ENCODE data around the gene HIBADH. TPM values are rescaled to one million over a fixed set of nuclear protein-coding genes. Genes with fewer than 3 reads are reported as not detected.

HIBADH gene
- total and polyA plus RNA-seq, 2 of the 4 experiments (the other 2 are of a cell fraction): 36.6 to 52.5 TPM

GRCh38 chr7:27680610-27681009 lies 17.9 kb upstream of the HIBADH start:
- H2AK9ac ChIP-seq (replicated peaks; ENCODE audit: low read depth, low read length, poor library complexity): no peak overlapping the region
- no peak overlapping the region for H4K8ac ChIP-seq (ENCODE audit: low read depth in 2 of 2, low read length in 2 of 2)
- H3K18ac ChIP-seq (ENCODE audit: low read depth, low read length): no peak overlapping the region
- H2BK5ac ChIP-seq (ENCODE audit: low read depth, low read length, poor library complexity, severe bottlenecking): no peak overlapping the region
- H2BK15ac ChIP-seq (ENCODE audit: low read depth, low read length): 0 out of 3 replicates have a peak overlapping the region, but pooled peaks have one; percentile 36
- H4K5ac ChIP-seq (ENCODE audit: low read depth, low read length): no peak overlapping the region
- no peak overlapping the region for H3K4me2 ChIP-seq (ENCODE audit: low read depth, low read length)
- no peak overlapping the region for H3K9ac ChIP-seq (ENCODE audit: low read depth, low read length)
- H2AFZ ChIP-seq (replicated peaks; ENCODE audit: low read length, poor library complexity): no peak overlapping the region
- H3K4me1 ChIP-seq (ENCODE audit: control insufficient read depth, insufficient read depth, low read length): peaks cover 16% of the 10 kb centered on the region
- no peak for ATAC-seq (ENCODE audit: low read depth)
- in situ Hi-C loops (cut with MboI; ENCODE audit: low sequenced_read_pairs): no loop called here
- no peak overlapping the region for H3K27ac ChIP-seq (ENCODE audit: insufficient read depth, low read length)
- H4K91ac ChIP-seq (ENCODE audit: insufficient read depth, low read depth, low read length): no peak overlapping the region
- ChIA-PET POLR2A (ENCODE audit: unreplicated experiment) (no interaction called here), CTCF (no interaction called here)
- peaks cover 6% of the 10 kb centered on the region; the same call in 1 of the 2 replicates for H3K9me1 ChIP-seq (ENCODE audit: insufficient read depth, low read length)
- H3K14ac ChIP-seq (replicated peaks; ENCODE audit: low read depth, low read length): no peak overlapping the region
- intact Hi-C loops (cut with micrococcal nuclease): no loop called here
- no CpG with 5 or more reads among the region's 1 CpG for WGBS, 2 experiments (ENCODE audit: extremely low coverage in 2 of 2, insufficient read length in 1 of 2)
- H3K56ac ChIP-seq (ENCODE audit: extremely low read depth, insufficient read depth, low read length): no peak overlapping the region
- no peak overlapping the region for H2AK5ac ChIP-seq (ENCODE audit: low read depth, low read length)
- no peak overlapping the region for H2BK20ac ChIP-seq (ENCODE audit: low read depth, low read length)
- TF ChIP-seq CHD1 (IDR thresholded peaks at IDR 0.05; ENCODE audit: low read depth, low read length) (no peak), BHLHE40 (IDR thresholded peaks at IDR 0.05; ENCODE audit: low read depth, low read length) (no peak), MXI1 (IDR thresholded peaks at IDR 0.05; ENCODE audit: borderline replicate concordance, low read depth, low read length) (no peak), RCOR1 (IDR thresholded peaks at IDR 0.05; ENCODE audit: insufficient replicate concordance, low read length) (no peak)
- TF ChIP-seq, protein P1, sequence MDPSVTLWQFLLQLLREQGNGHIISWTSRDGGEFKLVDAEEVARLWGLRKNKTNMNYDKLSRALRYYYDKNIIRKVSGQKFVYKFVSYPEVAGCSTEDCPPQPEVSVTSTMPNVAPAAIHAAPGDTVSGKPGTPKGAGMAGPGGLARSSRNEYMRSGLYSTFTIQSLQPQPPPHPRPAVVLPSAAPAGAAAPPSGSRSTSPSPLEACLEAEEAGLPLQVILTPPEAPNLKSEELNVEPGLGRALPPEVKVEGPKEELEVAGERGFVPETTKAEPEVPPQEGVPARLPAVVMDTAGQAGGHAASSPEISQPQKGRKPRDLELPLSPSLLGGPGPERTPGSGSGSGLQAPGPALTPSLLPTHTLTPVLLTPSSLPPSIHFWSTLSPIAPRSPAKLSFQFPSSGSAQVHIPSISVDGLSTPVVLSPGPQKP (IDR thresholded peaks at IDR 0.05; ENCODE audit: borderline replicate concordance, low read depth, low read length): no peak
- H3K79me1 ChIP-seq (ENCODE audit: low read depth in 1 of 2, low read length in 2 of 2): no peaks in the 10 kb centered on the region
- DNase-seq: no peak
- H3K9me3 ChIP-seq (ENCODE audit: control insufficient read depth, insufficient read depth, low read length): no peaks in the 10 kb centered on the region
- no peaks in the 10 kb centered on the region for H4K20me1 ChIP-seq (ENCODE audit: insufficient read depth, low read length)
- no peak overlapping the region for H3K4ac ChIP-seq (ENCODE audit: low read depth, low read length)
- H2BK120ac ChIP-seq (ENCODE audit: low read depth, low read length): peak overlapping the region; percentile 16; the same call in 1 of the 2 replicates
- no peaks in the 10 kb centered on the region for H3K36me3 ChIP-seq (ENCODE audit: control insufficient read depth, insufficient read depth, low read length)
- no peak overlapping the region for H3K4me3 ChIP-seq (ENCODE audit: insufficient read depth, low read depth, low read length)
- dilution Hi-C loops (cut with HindIII; ENCODE audit: low sequenced_read_pairs, unreplicated experiment): no loop called here
- BruUV-seq (replicated peaks): no TSS peak
- no peaks in the 10 kb centered on the region for H3K27me3 ChIP-seq (ENCODE audit: control insufficient read depth, insufficient read depth, low read length)
- no peak overlapping the region for H3K23ac ChIP-seq (ENCODE audit: low read depth, low read length)

Data from IMR-90 (cell line).